Common myeloid progenitor, CD34-positive (primary cell): ENCODE measurements around the gene MSANTD4.
"Not testable (repeated sequence)": the region's sequence is repeated elsewhere in the genome, so short reads cannot be mapped to it uniquely, and the experiment has no call there.

Source experiments
- CTCF ChIA-PET: fragments of 350-600 bp; sonication (Branson Sonifier 250); formaldehyde crosslinking; loops from one replicate; lab custom pipeline; 2021; ENCODE audit warnings: antibody characterized with exemption; lab: Charles Lee
- POLR2A ChIA-PET: fragments of 350-600 bp; sonication (Branson Sonifier 250); formaldehyde crosslinking; loops from one replicate; lab custom pipeline; 2021; ENCODE audit warnings: antibody characterized with exemption; lab: Charles Lee
- DNase-seq, 3 donors: peaks; one replicate each; pipeline versions ENCODE4 v3.0.0 to v3.0.0-alpha.2; 2013
- H3K27ac ChIP-seq, 2 experiments: 1 replicate in 1 of 2; 2 replicates in 1 of 2; pipeline ENCODE4 v1.7.0; 2013; ENCODE audit warnings: inconsistent platforms in 2 of 2, low read length in 2 of 2, mild to moderate bottlenecking in 2 of 2, low read depth in 1 of 2, moderate library complexity in 1 of 2; ENCODE audit not compliant: severe bottlenecking in 2 of 2, insufficient read depth in 1 of 2, poor library complexity in 1 of 2
- H3K27me3 ChIP-seq, 5 experiments: replicated peaks in 2 of 5; 1 replicate in 3 of 5; 2 replicates in 2 of 5; pipeline versions ENCODE4 v1.6.1 to v1.7.0; 2013; ENCODE audit warnings: low read length in 4 of 5, mild to moderate bottlenecking in 2 of 5, moderate library complexity in 2 of 5, inconsistent platforms in 1 of 5; ENCODE audit not compliant: insufficient read depth in 5 of 5, control insufficient read depth in 4 of 5
- H3K36me3 ChIP-seq, 4 experiments: 1 replicate in 2 of 4; 2 replicates in 2 of 4; pipeline versions ENCODE4 v1.6.1 to v1.7.0; 2013; ENCODE audit warnings: low read length in 3 of 4, control low read depth in 1 of 4, mild to moderate bottlenecking in 1 of 4; ENCODE audit not compliant: control insufficient read depth in 4 of 4, insufficient read depth in 4 of 4
- H3K4me1 ChIP-seq, 4 experiments: 1 replicate in 3 of 4; 2 replicates in 1 of 4; pipeline versions ENCODE4 v1.6.1 to v1.7.1; 2013; ENCODE audit warnings: low read length in 3 of 4, mild to moderate bottlenecking in 3 of 4, control low read depth in 1 of 4, inconsistent platforms in 1 of 4, moderate library complexity in 1 of 4; ENCODE audit not compliant: control insufficient read depth in 4 of 4, insufficient read depth in 4 of 4; ENCODE audit errors: control extremely low read depth in 1 of 4
- H3K4me3 ChIP-seq, 7 experiments: 1 replicate in 4 of 7; 2 replicates in 3 of 7; pipeline versions ENCODE4 v1.5.1 to v1.7.0; 2013; ENCODE audit warnings: mild to moderate bottlenecking in 7 of 7, low read length in 6 of 7, moderate library complexity in 6 of 7, inconsistent platforms in 2 of 7, low read depth in 2 of 7, control low read depth in 1 of 7; ENCODE audit not compliant: insufficient read depth in 4 of 7, control insufficient read depth in 1 of 7; ENCODE audit errors: extremely low read depth in 1 of 7
- H3K9me3 ChIP-seq, 5 experiments: 1 replicate in 4 of 5; 2 replicates in 1 of 5; pipeline versions ENCODE4 v1.6.1 to v1.7.1; 2013; ENCODE audit warnings: low read length in 4 of 5, mild to moderate bottlenecking in 2 of 5, inconsistent platforms in 1 of 5, low read depth in 1 of 5, moderate library complexity in 1 of 5; ENCODE audit not compliant: control insufficient read depth in 4 of 5, insufficient read depth in 2 of 5; ENCODE audit errors: control extremely low read depth in 1 of 5
- WGBS: methylation state at CpG from one replicate; pipeline ENCODE4 v1.1.5; 2013; ENCODE audit not compliant: insufficient coverage; 5-methylcytosine and 5-hydroxymethylcytosine counted together

MSANTD4 gene

DNA sequence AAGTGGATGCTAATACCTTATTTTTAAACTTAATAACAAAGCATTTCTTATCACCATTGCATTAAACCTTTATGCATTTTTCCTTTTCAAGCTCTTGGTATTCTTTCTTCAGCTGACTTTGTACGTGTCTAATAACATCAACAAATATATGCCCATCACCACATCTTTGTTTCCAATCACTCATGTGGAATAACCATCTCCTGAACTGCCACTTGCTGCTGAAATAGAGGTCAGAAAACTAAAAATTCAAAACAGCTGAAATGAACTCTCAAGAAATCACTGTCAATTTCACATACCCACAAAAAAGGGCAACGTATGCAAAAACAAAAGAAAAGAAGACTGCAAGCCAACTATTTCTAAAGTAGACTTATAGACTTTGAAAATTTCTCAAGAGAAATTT is 7.4 kb downstream of the MSANTD4 start:
- H3K4me3 ChIP-seq, result no peak overlapping the region
- H3K4me1 ChIP-seq, result peaks cover 0 to 5% (median under 1%) of the 10 kb centered on the region in 4 experiments
- no peak overlapping the region for H3K27ac ChIP-seq
- peaks cover 9 to 31% (median 26%) of the 10 kb centered on the region in 4 experiments for H3K36me3 ChIP-seq
- 100% methylated on average over 1 of the region's 2 CpGs for WGBS
- H3K27me3 ChIP-seq, result no peaks in the 10 kb centered on the region
- no peak for DNase-seq
- CTCF ChIA-PET, result interaction anchor here (0.8 kb wide), 1 partner anchor 12 kb away, joined by 4 read pairs; no protein-coding TSS in a partner anchor
- H3K9me3 ChIP-seq, result peaks cover 0 to 10% (median 3%) of the 10 kb centered on the region in 5 experiments
- POLR2A ChIA-PET, result no interaction called here

DNA sequence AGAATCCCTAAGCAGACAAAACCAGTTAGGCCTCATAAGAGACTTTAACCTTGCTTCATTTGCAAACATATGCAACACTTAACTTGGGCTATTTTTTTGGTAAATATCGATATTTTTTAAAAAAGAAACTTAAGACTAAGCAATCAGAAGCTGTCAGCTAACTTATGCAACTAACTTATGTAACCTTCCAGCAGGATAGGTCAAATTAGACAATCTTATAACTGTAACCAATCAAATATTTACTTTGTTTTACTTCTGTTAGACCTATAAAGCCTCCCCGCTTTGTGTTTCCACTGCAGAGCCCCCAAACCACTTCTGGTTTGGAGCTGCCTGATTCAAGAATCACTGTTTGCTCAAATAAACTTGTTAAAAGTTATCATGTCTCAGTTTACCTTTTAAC is 8.0 kb downstream of the MSANTD4 start:
- H3K27ac ChIP-seq, result no peak overlapping the region
- CTCF ChIA-PET, result no interaction called here
- 100% methylated on average over 1 of the region's 2 CpGs for WGBS

DNA sequence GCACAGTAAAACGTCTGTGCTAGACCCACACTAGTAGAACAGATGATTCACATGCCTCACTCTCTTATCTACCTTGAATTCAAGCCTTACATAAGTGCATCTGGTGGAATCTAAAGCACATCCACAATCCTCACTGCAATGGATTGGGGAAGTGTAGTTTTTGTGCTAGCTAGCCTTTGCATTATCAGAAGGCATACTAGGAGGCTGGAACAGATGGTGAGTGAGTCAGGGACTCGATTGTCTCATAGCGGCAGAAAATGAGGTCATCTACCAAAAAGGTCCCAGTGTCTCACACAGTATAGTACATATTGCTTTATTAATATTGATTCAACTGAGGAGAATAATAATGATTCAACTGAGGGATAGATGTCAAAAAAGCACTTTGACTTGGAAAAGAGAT is 9.3 kb downstream of the MSANTD4 start:
- no peak overlapping the region for H3K27ac ChIP-seq

More for the DNA sequence above, 8.0 kb downstream of the MSANTD4 start:
- H3K4me1 ChIP-seq, result peaks cover 0 to 5% (median under 1%) of the 10 kb centered on the region in 4 experiments
- peaks cover 15 to 34% (median 30%) of the 10 kb centered on the region in 4 experiments for H3K36me3 ChIP-seq
- H3K9me3 ChIP-seq, result peaks cover 0 to 15% (median 3%) of the 10 kb centered on the region in 5 experiments
- DNase-seq, result no peak
- POLR2A ChIA-PET, result no interaction called here
- no peaks in the 10 kb centered on the region for H3K27me3 ChIP-seq
- H3K4me3 ChIP-seq, result no peak overlapping the region

DNA sequence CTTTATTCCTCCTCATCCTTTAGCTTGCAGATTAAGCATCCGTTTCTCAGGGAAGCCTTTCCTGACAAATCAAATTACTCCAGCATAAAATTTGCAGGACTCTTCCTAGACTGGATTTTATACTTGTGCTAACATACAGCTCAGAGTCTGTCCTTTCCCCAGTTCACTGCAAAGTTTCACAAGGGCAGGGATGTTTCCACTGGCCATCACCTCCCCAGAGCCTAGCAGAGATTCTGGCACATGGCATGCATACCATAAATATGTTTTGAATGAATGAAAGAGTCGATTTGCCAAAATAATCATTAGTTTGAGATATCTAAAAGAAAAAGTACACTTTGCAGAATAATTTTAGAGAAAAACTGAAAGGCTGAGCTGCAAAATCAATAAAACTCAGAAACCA is 10.6 kb downstream of the MSANTD4 start:
- no peak overlapping the region for H3K4me3 ChIP-seq
- H3K36me3 ChIP-seq, result peaks cover 27 to 60% (median 47%) of the 10 kb centered on the region in 4 experiments
- no peak overlapping the region for H3K27ac ChIP-seq
- 100% methylated on average over 1 of the region's 2 CpGs for WGBS
- no peaks in the 10 kb centered on the region for H3K4me1 ChIP-seq
- ChIA-PET POLR2A (no interaction called here), CTCF (no interaction called here)
- no peak for DNase-seq
- no peaks in the 10 kb centered on the region for H3K27me3 ChIP-seq
- peaks cover 0 to 31% (median 7%) of the 10 kb centered on the region in 5 experiments for H3K9me3 ChIP-seq

More for the DNA sequence above, 9.3 kb downstream of the MSANTD4 start:
- DNase-seq, result peak in 1 of 3 donors; percentile 8
- CTCF ChIA-PET, result no interaction called here
- peaks cover 17 to 47% (median 41%) of the 10 kb centered on the region in 4 experiments for H3K36me3 ChIP-seq
- peaks cover 0 to 1% (median 0%) of the 10 kb centered on the region in 4 experiments for H3K4me1 ChIP-seq
- H3K9me3 ChIP-seq, result peaks cover 0 to 26% (median 3%) of the 10 kb centered on the region in 5 experiments
- no peak overlapping the region for H3K4me3 ChIP-seq
- 86% methylated on average over 1 of the region's 3 CpGs for WGBS
- H3K27me3 ChIP-seq, result no peaks in the 10 kb centered on the region
- POLR2A ChIA-PET, result interaction anchor here (0.6 kb wide), 1 partner anchor 10 kb away, joined by 4 read pairs; no protein-coding TSS in a partner anchor

GRCh38 chr11:106003094-106003493 is 18.9 kb downstream of the MSANTD4 start:
- H3K4me1 ChIP-seq, POLR2A ChIA-PET, H3K27ac ChIP-seq, H3K4me3 ChIP-seq, H3K27me3 ChIP-seq, DNase-seq: not testable (repeated sequence)
- CTCF ChIA-PET, result interaction anchor here (1.1 kb wide), 1 partner anchor 12 kb away, joined by 4 read pairs; no protein-coding TSS in a partner anchor
- WGBS, result 100% methylated on average over 1 of the region's 4 CpGs
- H3K36me3 ChIP-seq, result peaks cover 23 to 40% (median 30%) of the 10 kb centered on the region in 4 experiments
- peaks cover 0 to 28% (median 8%) of the 10 kb centered on the region in 5 experiments for H3K9me3 ChIP-seq

- ChIA-PET POLR2A (interaction anchor here (0.7 kb wide), 1 partner anchor 15 kb away, joined by 3 read pairs; no protein-coding TSS in a partner anchor), CTCF (interaction anchor here (1.0 kb wide), 1 partner anchor 57 kb away, joined by 3 read pairs; no protein-coding TSS in a partner anchor)
- peaks cover 14 to 27% (median 22%) of the 10 kb centered on the region in 4 experiments for H3K36me3 ChIP-seq
- H3K27ac ChIP-seq, result no peak overlapping the region
- no peaks in the 10 kb centered on the region for H3K27me3 ChIP-seq
- H3K4me1 ChIP-seq, result no peaks in the 10 kb centered on the region
- DNase-seq, result no peak
- H3K9me3 ChIP-seq, result peaks cover 2 to 20% (median 4%) of the 10 kb centered on the region in 5 experiments
- H3K4me3 ChIP-seq, result no peak overlapping the region
- 100% methylated on average over 2 of the region's 4 CpGs for WGBS
Measured at GRCh38 chr11:106001304-106002012, 20.6 kb downstream of the MSANTD4 start.

DNA sequence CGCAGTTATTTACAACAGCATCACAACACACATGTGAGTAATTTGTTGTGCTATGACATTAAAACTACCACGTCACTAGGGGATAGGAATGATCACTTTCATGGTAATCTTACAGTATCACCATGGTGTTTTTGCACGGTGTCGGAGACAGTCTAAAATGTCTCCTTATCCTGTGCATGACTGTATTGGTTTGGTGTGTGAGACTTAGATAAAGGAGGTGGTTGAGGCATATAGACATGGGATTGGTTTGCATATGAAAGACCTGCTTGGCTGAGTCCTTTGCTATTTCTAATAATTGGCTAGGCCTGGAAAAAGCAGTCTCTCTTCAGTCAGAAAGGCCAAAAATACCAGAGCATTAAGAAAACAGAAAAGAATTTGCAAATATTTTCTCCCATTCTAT is 30.2 kb downstream of the MSANTD4 start:
- DNase-seq, result peak in 1 of 3 donors; percentile 30
- Histone ChIP-seq H3K4me1 (no peaks in the 10 kb centered on the region), H3K4me3 (no peak overlapping the region), H3K9me3 (peaks cover 0 to 3% (median 2%) of the 10 kb centered on the region in 5 experiments), H3K36me3 (peaks cover 6 to 15% (median 12%) of the 10 kb centered on the region in 4 experiments), H3K27ac (no peak overlapping the region), H3K27me3 (no peaks in the 10 kb centered on the region)
- POLR2A ChIA-PET, result no interaction called here
- WGBS, result 97% methylated on average over 3 of the region's 4 CpGs
- CTCF ChIA-PET, result interaction anchor here (0.6 kb wide), 1 partner anchor 382 kb away, joined by 3 read pairs; no protein-coding TSS in a partner anchor
